CD4-positive, alpha-beta T cell treated with Interleukin-10 for 1 hour (primary cell): ENCODE data around the gene PLA2G4B.

Experiments used
- DNase-seq: peaks from one replicate; pipeline ENCODE4 v3.0.0-alpha.2; 2020

Gene PLA2G4B

DNA sequence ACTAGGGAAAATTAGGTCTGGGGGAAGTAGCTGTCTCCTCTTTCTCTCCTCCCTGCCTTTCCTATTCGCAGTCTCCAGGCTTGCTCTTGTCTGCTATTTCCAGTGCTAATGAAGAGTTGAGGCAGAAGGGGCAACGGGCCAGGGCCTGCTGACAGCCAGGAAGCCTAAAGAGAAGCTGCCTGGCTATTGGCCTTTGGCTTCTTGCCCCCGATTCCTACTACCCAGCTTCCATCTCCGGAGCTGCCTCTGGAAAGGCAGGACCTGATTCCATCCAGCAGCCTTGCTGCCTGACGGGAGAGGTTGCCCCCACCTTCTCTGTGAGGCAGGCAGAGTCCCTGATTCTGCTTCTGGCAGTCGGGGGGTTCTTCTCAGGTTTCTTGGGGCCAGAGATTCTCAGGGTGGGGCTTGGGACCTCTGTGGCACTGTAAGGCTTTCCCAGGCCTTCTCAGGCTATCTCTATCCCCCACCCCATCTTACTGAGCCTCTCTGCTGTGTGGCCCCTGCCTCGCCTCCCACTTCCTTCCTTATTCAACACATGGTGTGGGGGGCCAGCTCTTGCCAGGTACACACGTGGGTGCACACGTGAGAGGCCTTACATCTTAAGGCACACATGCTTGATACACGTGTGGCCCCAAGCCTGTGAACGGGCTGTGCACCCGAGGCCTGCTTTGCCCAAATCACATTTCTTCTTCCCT is 29.0 kb upstream of the PLA2G4B start:
- no peak for DNase-seq

- no peak for DNase-seq
Observed at GRCh38 chr15:41810651-41811431, 27.8 kb upstream of the PLA2G4B start.

DNA sequence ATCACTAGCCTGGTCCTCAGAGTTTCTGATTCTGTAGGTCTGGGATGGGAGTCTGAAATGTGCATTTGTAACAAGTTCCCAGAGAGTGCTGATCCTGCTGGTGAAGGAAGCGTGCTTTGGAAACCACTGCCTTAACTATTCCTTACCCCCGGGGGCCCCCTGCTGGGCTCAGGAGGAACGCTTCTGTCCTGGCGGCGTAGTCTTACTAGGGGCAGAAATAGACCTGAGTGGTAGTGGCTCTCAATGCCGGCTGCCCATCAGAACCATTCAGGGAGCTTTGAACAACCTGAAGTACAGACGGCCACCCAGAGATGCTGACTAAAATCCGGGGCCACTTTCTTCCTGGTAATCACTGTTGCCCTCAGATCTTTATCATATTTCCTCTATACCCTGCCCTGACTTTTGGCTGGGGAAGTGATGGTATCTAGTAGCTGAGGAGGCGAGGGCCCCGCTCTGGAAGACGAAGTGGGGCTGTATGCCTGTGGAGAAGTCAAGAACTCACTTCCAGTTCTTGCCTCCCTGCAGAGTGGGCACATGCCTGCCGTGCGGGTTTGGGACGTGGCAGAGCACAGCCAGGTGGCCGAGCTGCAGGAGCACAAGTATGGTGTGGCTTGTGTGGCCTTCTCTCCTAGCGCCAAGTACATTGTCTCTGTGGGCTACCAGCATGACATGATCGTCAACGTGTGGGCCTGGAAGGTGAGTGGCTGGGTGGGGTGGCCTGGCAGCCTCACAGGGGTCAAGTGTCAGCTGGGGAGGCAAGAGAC is 27.0 kb upstream of the PLA2G4B start:
- peak; percentile 79 for DNase-seq

DNA sequence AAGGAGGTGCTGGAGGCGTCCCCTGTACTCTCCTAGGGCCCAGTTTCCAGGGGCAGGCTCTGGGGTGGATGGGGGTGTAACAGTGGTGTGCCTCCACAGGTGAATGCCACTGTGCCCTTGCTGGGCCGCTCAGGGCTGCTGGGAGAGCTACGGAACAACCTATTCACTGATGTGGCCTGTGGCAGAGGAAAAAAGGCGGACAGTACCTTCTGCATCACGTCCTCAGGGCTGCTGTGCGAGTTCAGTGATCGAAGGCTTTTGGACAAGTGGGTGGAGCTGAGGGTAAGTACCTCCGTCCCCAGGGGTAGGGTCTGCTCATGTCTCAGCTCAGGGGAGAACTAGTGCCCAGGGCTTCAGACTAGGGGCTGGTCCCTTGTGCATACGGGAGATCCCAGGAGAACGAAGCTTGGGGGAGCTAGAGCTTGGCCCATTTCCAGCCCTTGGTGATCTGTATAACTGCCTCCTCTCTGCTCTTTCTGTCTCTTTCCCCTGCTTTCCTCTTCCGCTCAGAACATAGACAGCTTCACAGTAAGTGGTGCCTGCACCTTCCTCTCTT is 25.7 kb upstream of the PLA2G4B start:
- no peak for DNase-seq

DNA sequence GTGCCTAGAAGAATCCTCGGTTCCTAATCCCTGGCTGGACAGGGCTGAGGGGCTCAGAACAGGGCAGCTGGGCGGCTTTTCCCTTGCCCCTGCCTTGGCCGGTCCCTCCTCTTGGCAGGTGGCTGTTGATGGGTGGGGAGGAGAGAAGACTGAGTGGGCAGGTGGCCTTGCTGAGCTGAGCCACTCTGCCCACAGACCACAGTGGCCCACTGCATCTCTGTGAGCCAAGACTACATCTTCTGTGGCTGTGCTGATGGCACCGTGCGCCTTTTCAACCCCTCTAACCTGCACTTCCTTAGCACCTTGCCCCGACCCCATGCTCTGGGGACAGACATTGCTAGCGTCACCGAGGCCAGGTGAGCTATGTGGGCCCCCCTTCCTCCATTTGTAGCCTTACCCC is 25.2 kb upstream of the PLA2G4B start:
- DNase-seq, result no peak

DNA sequence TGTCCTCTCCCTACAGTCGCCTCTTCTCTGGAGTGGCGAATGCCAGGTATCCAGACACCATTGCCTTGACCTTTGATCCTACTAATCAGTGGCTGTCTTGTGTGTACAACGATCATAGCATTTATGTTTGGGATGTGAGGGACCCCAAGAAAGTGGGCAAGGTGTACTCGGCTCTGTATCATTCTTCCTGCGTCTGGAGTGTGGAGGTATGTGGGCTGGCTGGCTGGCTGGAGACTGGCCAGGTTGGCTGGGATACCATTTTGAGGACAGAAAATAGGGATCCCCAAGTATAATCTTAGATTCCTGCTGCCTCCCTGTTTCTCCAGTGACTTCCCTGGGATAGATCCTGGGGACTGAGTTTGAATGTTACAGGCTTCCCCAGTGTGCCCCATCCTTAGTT is 24.1 kb upstream of the PLA2G4B start:
- DNase-seq, result no peak

GRCh38 chr15:41816788-41817187 is 21.9 kb upstream of the PLA2G4B start:
- no peak for DNase-seq

DNA sequence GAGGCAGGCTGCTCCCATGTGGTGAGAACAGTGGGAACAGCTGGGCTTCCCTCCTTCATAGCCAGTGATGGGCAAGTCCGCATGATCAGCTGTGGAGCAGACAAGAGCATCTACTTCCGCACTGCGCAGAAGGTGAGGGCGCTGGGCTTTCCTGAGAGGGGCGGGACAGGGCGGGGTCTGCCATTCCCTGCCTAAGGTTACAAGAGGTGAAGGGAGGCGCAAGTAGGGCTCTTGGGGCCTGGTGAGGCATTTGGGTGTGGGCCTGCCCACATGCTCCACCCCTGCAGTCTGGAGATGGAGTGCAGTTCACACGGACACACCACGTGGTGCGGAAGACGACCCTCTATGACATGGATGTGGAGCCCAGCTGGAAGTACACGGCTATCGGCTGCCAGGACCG is 21.3 kb upstream of the PLA2G4B start:
- no peak for DNase-seq

DNA sequence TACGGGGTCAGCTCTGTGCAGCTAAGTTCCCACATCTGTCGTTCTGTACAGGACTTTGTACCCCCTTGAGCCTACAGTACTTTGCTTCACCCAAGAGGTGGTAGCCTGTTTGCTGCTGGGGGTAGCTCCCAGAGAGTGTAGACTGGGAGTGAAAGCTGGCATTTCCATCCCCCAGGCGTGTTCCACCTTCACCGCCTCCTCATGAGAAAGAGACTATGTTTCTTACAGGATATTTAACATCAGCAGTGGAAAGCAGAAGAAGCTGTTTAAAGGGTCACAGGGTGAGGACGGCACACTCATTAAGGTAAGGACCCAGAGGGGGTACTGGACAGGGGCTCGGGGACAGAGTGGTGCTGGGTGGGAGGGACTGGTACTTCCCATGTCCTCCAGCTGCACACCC is 20.9 kb upstream of the PLA2G4B start:
- DNase-seq, result no peak

GRCh38 chr15:41819455-41820050 is 19.1 kb upstream of the PLA2G4B start:
- no peak for DNase-seq

- DNase-seq, result no peak
Observed at GRCh38 chr15:41820791-41821423, 17.7 kb upstream of the PLA2G4B start.

- DNase-seq, result no peak
Observed at GRCh38 chr15:41821831-41822230, 16.8 kb upstream of the PLA2G4B start.

GRCh38 chr15:41822471-41822870 is 16.2 kb upstream of the PLA2G4B start:
- no peak for DNase-seq

DNA sequence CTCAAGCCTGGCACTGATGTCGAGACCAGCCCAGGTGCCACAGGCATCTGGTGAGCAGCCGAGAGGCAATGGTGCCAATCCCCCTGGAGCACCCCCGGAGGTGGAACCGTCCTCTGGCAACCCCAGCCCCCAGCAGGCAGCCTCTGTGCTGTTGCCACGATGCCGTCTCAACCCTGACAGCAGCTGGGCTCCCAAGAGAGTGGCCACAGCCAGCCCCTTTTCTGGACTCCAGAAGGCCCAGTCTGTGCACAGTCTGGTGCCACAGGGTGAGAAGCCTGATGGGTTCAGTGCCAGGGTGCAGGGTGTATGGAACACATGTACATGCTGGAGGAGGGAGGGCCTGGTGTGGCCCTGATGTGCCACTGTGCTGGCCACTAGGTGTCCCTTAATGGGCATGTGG is 15.7 kb upstream of the PLA2G4B start:
- DNase-seq, result no peak

DNA sequence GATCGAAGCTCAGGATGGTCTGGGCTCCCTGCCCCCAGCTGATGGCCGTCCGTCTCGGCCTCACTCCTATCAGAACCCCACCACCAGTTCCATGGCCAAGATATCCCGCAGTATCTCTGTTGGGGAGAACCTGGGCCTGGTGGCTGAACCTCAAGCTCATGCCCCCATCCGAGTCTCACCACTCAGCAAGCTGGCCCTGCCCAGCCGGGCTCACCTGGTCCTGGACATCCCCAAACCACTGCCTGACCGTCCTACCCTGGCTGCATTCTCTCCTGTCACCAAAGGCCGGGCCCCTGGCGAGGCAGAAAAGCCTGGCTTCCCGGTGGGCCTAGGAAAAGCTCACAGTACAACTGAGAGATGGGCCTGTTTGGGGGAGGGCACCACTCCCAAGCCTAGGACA is 15.1 kb upstream of the PLA2G4B start:
- DNase-seq, result no peak

DNA sequence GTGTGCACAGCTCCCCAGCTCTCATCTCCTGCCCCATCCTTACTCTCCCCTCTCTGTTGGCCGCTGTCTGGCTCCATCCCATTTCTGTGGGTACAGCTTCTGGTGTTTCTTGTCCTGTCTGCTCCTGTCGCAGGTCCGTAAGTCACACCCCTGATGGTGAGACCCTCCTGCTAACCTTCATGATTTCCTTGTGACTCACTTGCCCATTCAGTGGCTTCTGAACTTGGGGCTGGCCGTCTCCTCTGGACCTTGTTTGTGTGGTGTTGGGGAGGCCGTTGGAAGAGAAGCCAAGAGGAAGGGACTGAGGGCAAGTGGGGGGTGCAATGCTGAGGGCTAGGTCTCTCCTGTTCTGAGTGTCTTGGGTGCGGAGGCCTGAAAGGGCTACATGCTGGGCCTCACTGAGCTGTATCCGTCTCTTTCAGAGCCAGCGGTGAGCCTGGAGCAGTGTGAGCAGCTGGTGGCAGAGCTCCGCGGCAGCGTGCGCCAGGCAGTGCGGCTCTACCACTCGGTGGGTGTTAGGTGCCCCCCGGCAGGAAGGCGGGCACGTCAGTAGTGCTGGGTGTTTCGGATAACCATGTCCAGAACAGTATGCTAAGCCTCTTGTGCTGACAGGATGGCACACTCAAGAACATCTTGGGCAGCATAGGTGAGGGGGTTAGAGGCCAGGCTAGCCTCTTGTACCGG is 14.4 kb upstream of the PLA2G4B start:
- no peak for DNase-seq

DNA sequence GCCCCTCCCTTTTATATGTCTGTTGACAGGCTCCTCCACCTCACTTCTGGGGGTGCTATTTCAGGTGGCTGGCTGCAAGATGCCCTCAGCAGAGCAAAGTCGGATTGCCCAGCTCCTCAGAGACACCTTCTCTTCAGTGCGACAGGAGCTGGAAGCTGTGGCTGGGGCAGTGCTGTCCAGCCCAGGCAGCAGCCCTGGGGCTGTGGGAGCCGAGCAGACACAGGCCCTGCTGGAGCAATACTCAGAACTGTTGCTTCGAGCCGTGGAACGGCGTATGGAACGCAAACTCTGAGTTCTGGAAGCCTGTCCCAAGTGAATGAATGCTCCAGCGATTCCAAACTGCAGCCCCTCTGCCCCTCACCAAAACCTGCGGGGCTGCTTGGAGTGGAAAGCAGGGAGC is 13.5 kb upstream of the PLA2G4B start:
- no peak for DNase-seq

DNA sequence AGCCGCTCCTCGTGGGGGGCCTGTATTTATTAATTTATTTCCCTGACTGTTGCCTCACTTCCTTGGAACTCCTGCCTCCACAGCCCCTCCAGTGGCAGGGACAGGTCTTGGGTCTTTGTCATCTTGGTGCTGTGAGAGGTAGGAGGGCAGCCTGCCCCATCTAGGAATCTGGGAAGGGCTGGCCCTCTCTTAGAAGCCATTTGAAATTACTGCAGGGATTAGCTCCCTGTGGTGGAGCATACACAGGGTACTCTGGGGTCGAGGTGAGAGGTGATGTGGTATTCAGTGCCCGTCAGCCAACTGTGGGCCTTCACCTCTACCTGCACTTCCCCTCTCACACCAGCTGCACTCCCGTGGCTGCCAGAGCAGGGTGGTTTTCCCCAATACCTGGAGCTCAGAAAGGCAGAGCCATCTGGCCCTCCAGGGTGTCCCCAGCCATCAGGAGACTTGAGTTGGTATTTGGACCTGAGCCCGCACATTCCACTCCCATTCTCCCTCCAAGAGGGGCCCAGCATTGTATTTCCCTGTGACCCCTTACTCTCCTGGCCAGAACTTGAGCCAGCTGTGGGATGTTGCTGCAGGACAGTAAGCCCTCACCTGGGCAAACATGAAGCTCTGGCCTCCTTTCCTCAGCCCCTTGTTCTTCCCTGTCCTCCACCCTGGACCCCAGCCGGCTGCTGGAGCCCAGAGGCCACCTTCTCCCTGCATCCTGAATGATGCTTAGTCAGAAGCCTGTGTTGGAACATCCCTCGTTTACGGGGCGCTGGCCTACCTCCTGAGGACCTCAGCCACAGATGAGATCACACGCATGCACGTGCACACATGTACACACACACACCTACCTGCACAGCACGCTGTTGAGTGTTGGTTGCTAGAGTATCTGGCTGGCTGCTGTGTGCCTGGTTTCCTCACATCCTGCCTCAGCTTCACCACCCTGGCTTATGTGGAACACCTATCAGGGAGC is 12.8 kb upstream of the PLA2G4B start:
- DNase-seq, result no peak

DNA sequence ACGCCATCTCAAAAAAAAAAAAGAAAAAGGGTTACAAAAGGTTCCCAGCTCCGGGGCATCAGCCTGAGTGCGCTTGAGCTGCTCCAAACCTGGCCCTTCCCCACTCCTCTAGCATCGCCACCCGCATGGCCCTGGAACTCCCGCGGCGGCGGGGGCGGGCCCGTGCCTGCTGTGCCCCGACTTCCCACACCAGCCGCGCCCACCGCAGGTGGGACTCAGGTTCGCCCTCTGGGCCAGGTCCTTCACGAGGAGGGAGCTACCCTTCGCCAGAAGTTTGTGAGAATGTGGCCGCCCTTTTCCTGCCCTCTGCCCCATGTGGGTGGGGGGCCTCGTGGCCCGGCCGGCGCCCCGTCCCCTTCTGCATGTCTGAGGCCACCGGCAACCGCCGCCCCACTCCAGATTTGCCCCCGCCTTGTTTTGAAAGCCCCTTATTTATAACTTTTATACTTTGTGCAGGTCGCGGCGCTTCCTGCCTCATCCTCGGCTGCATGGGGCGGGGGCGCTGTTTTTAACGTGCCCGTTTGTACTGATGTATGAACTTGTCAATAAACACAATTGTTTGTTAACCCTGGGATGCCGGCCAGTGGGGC is 11.3 kb upstream of the PLA2G4B start:
- DNase-seq, result no peak
